HepG2 (cell line): ENCODE measurements around the gene AKAP8L. TPM values are rescaled to one million over a fixed set of nuclear protein-coding genes. Genes with fewer than 3 reads are reported as not detected.

Source experiments
- MEIS2 ChIP-seq: sonication (generic); formaldehyde crosslinking; IDR thresholded peaks from 2 replicates; pipeline ENCODE4 v1.9.0; 2021; ENCODE audit warnings: mild to moderate bottlenecking, missing genetic modification reagents
- RAD21 ChIP-seq: fragments of 450-650 bp; formaldehyde crosslinking; IDR thresholded peaks from 2 replicates; pipeline ENCODE4 v1.5.0; 2020; ENCODE audit warnings: mild to moderate bottlenecking
- SMAD1 ChIP-seq: sonication (generic); formaldehyde crosslinking; IDR thresholded peaks from 2 replicates; pipeline ENCODE4 v1.4.0; 2020; ENCODE audit warnings: missing genetic modification reagents, low read depth, mild to moderate bottlenecking, borderline replicate concordance
- SOX5 ChIP-seq: IDR thresholded peaks from 2 replicates; pipeline ENCODE4 v1.6.1; 2016; ENCODE audit warnings: borderline replicate concordance
- SYNCRIP ChIP-seq: fragments of 200-400 bp; formaldehyde crosslinking; IDR thresholded peaks from 2 replicates; pipeline ENCODE4 v1.6.1; 2018; ENCODE audit warnings: mild to moderate bottlenecking, low read depth, low read length; ENCODE audit not compliant: insufficient read depth
- XRCC5 ChIP-seq: fragments of 200-400 bp; formaldehyde crosslinking; optimal IDR thresholded peaks from 2 replicates; pipeline ENCODE3; 2017; ENCODE audit warnings: mild to moderate bottlenecking, low read length
- ZSCAN31 ChIP-seq: sonication (generic); formaldehyde crosslinking; IDR thresholded peaks from 2 replicates; pipeline ENCODE4 v1.5.0; 2020; ENCODE audit warnings: low read depth, mild to moderate bottlenecking, missing genetic modification reagents
- polyA plus RNA-seq, 8 experiments: library from polyadenylated mRNA; depleted of rRNA in 3 of 8; stranded (reverse) in 7 of 8; unstranded in 1 of 8; fragments of >200 nt; fragmentation: Illumina TruSeq in 4 of 8; extraction: Trizol in 4 of 8; gene quantifications; 2 replicates each; pipeline versions ENCODE4 v1.2.1 to v1.2.3, GENCODE V29; 2011 to 2016; ENCODE audit warnings: low read depth in 4 of 8, missing spikeins in 1 of 8, mixed read lengths in 1 of 8; ENCODE audit not compliant: insufficient read depth in 1 of 8
- total RNA-seq, 5 experiments: library from RNA; depleted of rRNA; stranded (reverse); fragments of >200 nt; fragmentation: Illumina TruSeq; extraction: Trizol; gene quantifications; 2 replicates each; pipeline ENCODE4 v1.2.3, GENCODE V29; 2016; ENCODE audit warnings: low read depth in 1 of 5
- TF ChIP-seq, protein P1 (sequence below): sonication (generic); formaldehyde crosslinking; IDR thresholded peaks from 2 replicates; pipeline ENCODE4 v1.4.0; 2020; ENCODE audit warnings: missing genetic modification reagents
- TF ChIP-seq, protein P2 (sequence below): sonication (generic); formaldehyde crosslinking; conservative IDR thresholded peaks from 2 replicates; pipeline ENCODE4 v1.4.0; 2020; ENCODE audit warnings: missing genetic modification reagents
- TF ChIP-seq, protein P3 (sequence below): sonication (generic); formaldehyde crosslinking; IDR thresholded peaks from 2 replicates; pipeline ENCODE4 v1.4.0; 2020; ENCODE audit warnings: mild to moderate bottlenecking, missing genetic modification reagents, borderline replicate concordance
- TF ChIP-seq, protein P4 (sequence below): sonication (generic); formaldehyde crosslinking; conservative IDR thresholded peaks from 2 replicates; pipeline ENCODE4 v1.4.0; 2020; ENCODE audit warnings: mild to moderate bottlenecking, missing genetic modification reagents, moderate library complexity
- TF ChIP-seq, protein P5 (sequence below): sonication (generic); formaldehyde crosslinking; IDR thresholded peaks from 2 replicates; pipeline ENCODE4 v1.8.0; 2022; ENCODE audit warnings: missing genetic modification reagents, low read depth, mild to moderate bottlenecking, borderline replicate concordance

AKAP8L gene
- total and polyA plus RNA-seq, 2 of the 13 experiments (the other 11 are each of a cell fraction or from before 2014, with no cell fraction given): 48.2 to 49.6 TPM

DNA sequence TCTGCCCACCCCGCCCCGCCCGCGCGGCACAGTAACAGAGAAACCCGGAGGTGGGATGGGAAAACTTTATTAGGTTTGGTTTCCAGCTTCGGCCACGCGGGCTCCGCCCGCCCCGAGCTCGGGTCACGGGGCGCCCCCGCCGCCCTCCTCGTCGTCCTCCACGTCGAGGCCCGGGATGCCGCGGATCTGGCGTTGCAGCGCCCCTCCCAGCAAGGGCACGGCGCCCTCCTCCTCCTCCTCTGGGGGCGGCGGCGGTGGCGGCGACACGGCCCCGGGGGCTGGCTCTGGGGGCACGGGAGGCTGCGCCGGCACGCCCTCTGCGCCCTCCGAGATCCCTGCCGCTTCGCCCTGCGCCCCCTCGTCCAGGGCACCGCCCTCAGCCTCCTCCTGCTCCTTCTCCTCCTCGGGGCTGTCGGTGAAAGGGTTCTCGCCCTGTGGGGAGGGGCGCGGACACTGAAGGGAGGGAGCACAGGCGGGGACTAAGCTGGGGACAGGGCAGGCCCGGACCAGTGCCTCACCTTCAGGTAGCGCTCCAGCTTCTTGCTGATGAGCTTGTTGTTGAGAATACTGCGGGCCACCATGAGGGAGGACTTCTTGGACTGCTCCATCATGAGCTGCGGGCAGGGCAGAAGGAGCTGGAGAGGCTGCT lies 38.7 kb downstream of the AKAP8L start (continued):
- TF ChIP-seq, protein P1, sequence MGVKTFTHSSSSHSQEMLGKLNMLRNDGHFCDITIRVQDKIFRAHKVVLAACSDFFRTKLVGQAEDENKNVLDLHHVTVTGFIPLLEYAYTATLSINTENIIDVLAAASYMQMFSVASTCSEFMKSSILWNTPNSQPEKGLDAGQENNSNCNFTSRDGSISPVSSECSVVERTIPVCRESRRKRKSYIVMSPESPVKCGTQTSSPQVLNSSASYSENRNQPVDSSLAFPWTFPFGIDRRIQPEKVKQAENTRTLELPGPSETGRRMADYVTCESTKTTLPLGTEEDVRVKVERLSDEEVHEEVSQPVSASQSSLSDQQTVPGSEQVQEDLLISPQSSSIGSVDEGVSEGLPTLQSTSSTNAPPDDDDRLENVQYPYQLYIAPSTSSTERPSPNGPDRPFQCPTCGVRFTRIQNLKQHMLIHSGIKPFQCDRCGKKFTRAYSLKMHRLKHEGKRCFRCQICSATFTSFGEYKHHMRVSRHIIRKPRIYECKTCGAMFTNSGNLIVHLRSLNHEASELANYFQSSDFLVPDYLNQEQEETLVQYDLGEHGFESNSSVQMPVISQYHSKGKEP (CRISPR knock-in tag): no peak
- TF ChIP-seq XRCC5 (peak; percentile 27), SOX5 (no peak; the same call in 1 of the 2 replicates), MEIS2 (CRISPR knock-in tag) (peak; percentile 7; the same call in 1 of the 2 replicates), RAD21 (CRISPR knock-in tag) (0 out of 2 replicates have a peak, but pooled peaks have one; percentile 37), SYNCRIP (no peak), ZSCAN31 (CRISPR knock-in tag) (peak; percentile 6; the same call in 1 of the 2 replicates), SMAD1 (CRISPR knock-in tag) (0 out of 2 replicates have a peak, but pooled peaks have one; percentile 31)
- TF ChIP-seq, protein P2, sequence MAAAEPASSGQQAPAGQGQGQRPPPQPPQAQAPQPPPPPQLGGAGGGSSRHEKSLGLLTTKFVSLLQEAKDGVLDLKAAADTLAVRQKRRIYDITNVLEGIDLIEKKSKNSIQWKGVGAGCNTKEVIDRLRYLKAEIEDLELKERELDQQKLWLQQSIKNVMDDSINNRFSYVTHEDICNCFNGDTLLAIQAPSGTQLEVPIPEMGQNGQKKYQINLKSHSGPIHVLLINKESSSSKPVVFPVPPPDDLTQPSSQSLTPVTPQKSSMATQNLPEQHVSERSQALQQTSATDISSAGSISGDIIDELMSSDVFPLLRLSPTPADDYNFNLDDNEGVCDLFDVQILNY (CRISPR knock-in tag): no peak
- TF ChIP-seq, protein P3, sequence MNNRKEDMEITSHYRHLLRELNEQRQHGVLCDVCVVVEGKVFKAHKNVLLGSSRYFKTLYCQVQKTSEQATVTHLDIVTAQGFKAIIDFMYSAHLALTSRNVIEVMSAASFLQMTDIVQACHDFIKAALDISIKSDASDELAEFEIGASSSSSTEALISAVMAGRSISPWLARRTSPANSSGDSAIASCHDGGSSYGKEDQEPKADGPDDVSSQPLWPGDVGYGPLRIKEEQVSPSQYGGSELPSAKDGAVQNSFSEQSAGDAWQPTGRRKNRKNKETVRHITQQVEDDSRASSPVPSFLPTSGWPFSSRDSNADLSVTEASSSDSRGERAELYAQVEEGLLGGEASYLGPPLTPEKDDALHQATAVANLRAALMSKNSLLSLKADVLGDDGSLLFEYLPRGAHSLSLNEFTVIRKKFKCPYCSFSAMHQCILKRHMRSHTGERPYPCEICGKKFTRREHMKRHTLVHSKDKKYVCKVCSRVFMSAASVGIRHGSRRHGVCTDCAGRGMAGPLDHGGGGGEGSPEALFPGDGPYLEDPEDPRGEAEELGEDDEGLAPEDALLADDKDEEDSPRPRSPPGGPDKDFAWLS (CRISPR knock-in tag): no peak
- TF ChIP-seq, protein P4, sequence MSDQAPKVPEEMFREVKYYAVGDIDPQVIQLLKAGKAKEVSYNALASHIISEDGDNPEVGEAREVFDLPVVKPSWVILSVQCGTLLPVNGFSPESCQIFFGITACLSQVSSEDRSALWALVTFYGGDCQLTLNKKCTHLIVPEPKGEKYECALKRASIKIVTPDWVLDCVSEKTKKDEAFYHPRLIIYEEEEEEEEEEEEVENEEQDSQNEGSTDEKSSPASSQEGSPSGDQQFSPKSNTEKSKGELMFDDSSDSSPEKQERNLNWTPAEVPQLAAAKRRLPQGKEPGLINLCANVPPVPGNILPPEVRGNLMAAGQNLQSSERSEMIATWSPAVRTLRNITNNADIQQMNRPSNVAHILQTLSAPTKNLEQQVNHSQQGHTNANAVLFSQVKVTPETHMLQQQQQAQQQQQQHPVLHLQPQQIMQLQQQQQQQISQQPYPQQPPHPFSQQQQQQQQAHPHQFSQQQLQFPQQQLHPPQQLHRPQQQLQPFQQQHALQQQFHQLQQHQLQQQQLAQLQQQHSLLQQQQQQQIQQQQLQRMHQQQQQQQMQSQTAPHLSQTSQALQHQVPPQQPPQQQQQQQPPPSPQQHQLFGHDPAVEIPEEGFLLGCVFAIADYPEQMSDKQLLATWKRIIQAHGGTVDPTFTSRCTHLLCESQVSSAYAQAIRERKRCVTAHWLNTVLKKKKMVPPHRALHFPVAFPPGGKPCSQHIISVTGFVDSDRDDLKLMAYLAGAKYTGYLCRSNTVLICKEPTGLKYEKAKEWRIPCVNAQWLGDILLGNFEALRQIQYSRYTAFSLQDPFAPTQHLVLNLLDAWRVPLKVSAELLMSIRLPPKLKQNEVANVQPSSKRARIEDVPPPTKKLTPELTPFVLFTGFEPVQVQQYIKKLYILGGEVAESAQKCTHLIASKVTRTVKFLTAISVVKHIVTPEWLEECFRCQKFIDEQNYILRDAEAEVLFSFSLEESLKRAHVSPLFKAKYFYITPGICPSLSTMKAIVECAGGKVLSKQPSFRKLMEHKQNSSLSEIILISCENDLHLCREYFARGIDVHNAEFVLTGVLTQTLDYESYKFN (CRISPR knock-in tag): peak; percentile 28; the same call in 1 of the 2 replicates
- TF ChIP-seq, protein P5, sequence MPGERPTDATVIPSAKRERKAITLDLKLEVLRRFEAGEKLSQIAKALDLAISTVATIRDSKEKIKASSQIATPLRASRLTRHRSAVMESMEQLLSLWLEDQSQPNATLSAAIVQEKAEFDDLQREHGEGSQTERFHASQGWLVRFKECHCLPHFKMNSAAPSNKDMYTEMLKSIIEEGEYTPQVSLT (CRISPR knock-in tag): no peak; the same call in 1 of the 2 replicates
